Right ventricle myocardium inferior (tissue), 1 donor: Measurements from ENCODE around the gene RGSL1. TPM values are rescaled to one million over a fixed set of nuclear protein-coding genes. Genes with fewer than 3 reads are reported as not detected.

ENCODE experiments used
- ATAC-seq: fragments of 200-7000 bp; cut with Tn5 transposase; one replicate; pipeline ENCODE4 v1.9.1; 2020; ENCODE audit warnings: mild to moderate bottlenecking, moderate library complexity
- DNase-seq: peaks from one replicate; pipeline ENCODE4 v3.0.0; 2021; ENCODE audit errors: missing footprints
- intact Hi-C: fragments of 100-400 bp; cut with DNase I; formaldehyde crosslinking; loops from one replicate; pipeline ENCODE4 v1.11.0; 2022
- long read RNA-seq: library from polyadenylated mRNA; unstranded; transcript quantifications from one replicate; pipeline ENCODE4 v2.0.0, GENCODE V29; 2021
- total RNA-seq: library from RNA; stranded (reverse); fragmentation: NEBNext Ultra II Directional; extraction: Animal tissue kit (Norgen Biotek cat#: 25700); gene quantifications from one replicate; pipeline ENCODE4 v1.2.1, GENCODE V29; 2021
- donor health status: DM: no; HTN: yes; CAD: no; lungs with severe emphysema.

Gene RGSL1
- not detected for total RNA-seq
- long read RNA-seq, result 0 reads

GRCh38 chr1:182450087-182450486, at the start of gene RGSL1:
Gene RGSL1 (plus strand): TSS chr1:182450146. CDS start chr1:182450166, 20 bp downstream.
- DNase-seq, result no peak
- ATAC-seq, result no peak
- intact Hi-C loops, result no loop called here

GRCh38 chr1:182400567-182400966, 49.4 kb upstream of the RGSL1 start, which contains the start of gene TEDDM1:
Gene TEDDM1 (minus strand): TSS chr1:182400667. CDS start chr1:182400485, 182 bp downstream.
- no peak for DNase-seq
- intact Hi-C loops, result no loop called here
- no peak for ATAC-seq

GRCh38 chr1:182404781-182405180, 45.2 kb upstream of the RGSL1 start:
- intact Hi-C loops, result no loop called here
- DNase-seq, result no peak
- ATAC-seq, result no peak

GRCh38 chr1:182405578-182405977, 44.4 kb upstream of the RGSL1 start:
- intact Hi-C loops, result no loop called here
- no peak for DNase-seq
- no peak for ATAC-seq

- DNase-seq, result no peak
- ATAC-seq, result no peak
- intact Hi-C loops, result no loop called here
Measured at GRCh38 chr1:182406012-182406411, 43.9 kb upstream of the RGSL1 start.

- no peak for DNase-seq
- intact Hi-C loops, result no loop called here
- ATAC-seq, result no peak
Measured at GRCh38 chr1:182407724-182408123, 42.2 kb upstream of the RGSL1 start.

- ATAC-seq (no peak), DNase-seq (no peak)
- intact Hi-C loops, result no loop called here
Measured at GRCh38 chr1:182408435-182409075, 41.4 kb upstream of the RGSL1 start.

GRCh38 chr1:182410138-182410537, 39.8 kb upstream of the RGSL1 start:
- ATAC-seq, result peak; percentile 18
- intact Hi-C loops, result no loop called here
- no peak for DNase-seq

- intact Hi-C loops, result no loop called here
- DNase-seq (no peak), ATAC-seq (peak; percentile 94)
Measured at GRCh38 chr1:182410620-182411273, 39.2 kb upstream of the RGSL1 start.

- intact Hi-C loops, result no loop called here
- ATAC-seq (no peak), DNase-seq (no peak)
Measured at GRCh38 chr1:182413486-182413885, 36.5 kb upstream of the RGSL1 start.

- ATAC-seq, result no peak
- intact Hi-C loops, result no loop called here
- DNase-seq, result no peak
Measured at GRCh38 chr1:182413969-182414368, 36.0 kb upstream of the RGSL1 start.

GRCh38 chr1:182415789-182416188, 34.2 kb upstream of the RGSL1 start:
- intact Hi-C loops, result no loop called here
- ATAC-seq (no peak), DNase-seq (no peak)

GRCh38 chr1:182426442-182427430, 23.2 kb upstream of the RGSL1 start:
- ATAC-seq, result no peak
- intact Hi-C loops, result no loop called here
- DNase-seq, result no peak

GRCh38 chr1:182428043-182428442, 21.9 kb upstream of the RGSL1 start:
- ATAC-seq, result no peak
- intact Hi-C loops, result no loop called here
- no peak for DNase-seq

GRCh38 chr1:182430263-182431068, 19.5 kb upstream of the RGSL1 start:
- no peak for ATAC-seq
- intact Hi-C loops, result no loop called here
- no peak for DNase-seq

GRCh38 chr1:182431278-182431677, 18.7 kb upstream of the RGSL1 start:
- no peak for ATAC-seq
- no peak for DNase-seq
- intact Hi-C loops, result no loop called here

GRCh38 chr1:182433580-182433979, 16.4 kb upstream of the RGSL1 start:
- intact Hi-C loops, result no loop called here
- no peak for ATAC-seq
- DNase-seq, result no peak

- DNase-seq (no peak), ATAC-seq (no peak)
- intact Hi-C loops, result no loop called here
Measured at GRCh38 chr1:182438326-182438725, 11.6 kb upstream of the RGSL1 start.

- no peak for ATAC-seq
- no peak for DNase-seq
- intact Hi-C loops, result no loop called here
Measured at GRCh38 chr1:182441719-182442118, 8.2 kb upstream of the RGSL1 start.
